ENCODE results near the gene RHCG.

RHCG gene

DNA sequence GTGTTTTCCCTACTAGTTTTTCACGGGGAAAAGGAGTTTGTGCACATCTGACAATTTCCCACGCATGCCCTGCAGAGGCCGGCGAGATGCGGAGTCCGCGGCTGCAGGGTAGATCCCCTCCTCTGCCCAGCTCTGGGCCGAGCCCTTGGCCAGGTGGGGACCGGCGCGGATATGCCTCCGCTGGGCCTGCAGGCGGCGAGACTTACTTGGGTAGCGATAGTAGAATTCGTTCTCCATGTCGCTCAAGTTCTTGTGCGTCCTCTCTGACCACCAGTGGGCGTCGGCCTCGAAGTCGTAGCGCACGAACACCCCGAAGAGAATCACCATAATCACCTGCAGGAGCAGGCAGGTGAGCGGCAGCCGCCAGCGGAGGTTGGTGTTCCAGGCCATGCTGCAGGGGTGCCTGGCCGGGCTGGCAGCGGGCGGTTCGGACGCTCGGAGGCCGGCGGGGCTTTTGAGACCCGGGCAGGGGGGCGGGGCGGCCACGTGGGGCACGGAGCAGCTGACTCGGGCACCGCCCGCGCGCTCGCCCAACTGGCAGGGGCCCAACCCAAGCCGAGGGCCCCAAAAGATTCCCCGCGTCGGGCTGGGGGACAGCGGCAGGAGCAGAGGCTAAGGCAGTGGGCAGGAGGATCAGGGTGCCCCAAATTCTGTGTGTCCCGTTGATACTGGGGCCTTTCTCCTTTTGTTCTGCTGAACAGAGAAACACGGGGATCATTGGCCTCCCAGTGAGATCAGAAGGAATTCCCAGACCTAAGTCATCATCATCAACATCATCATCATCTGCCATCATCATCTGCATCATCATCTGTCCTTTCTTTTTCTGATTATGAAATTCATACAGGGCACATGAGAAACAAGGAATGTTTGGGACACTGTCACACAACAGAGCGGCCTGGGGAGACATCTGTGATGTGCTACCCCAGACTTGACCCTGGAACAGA lies at the start of gene RHCG:
Gene RHCG, minus strand, starts transcription at position 429 of the 944 bp plus-strand sequence. Its CDS starts 39 bp downstream, at position 390.
- peak; percentile 57 for DNase-seq

- DNase-seq = no peak
Measured at GRCh38 chr15:89543389-89543788, 47.0 kb upstream of the RHCG start.

DNA sequence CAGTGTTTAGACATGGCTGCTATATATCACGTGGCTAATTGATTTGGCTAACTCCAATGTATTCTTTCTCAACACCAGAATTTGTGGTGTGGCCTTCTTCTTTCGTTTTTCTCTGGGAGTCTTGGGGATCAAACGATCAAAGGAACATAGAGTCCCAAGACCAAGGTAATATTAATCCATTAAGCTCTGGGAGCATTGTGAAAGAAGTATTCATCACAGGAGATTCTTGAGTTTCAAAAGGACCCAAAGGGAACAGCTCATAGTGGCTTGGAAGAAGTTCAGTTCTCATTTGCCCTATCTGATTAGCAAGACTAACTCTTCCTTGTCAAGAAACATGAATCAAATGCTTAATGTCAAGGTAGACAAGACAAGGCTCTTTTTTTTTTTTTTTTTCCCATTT lies 46.0 kb upstream of the RHCG start:
- DNase-seq = no peak

DNA sequence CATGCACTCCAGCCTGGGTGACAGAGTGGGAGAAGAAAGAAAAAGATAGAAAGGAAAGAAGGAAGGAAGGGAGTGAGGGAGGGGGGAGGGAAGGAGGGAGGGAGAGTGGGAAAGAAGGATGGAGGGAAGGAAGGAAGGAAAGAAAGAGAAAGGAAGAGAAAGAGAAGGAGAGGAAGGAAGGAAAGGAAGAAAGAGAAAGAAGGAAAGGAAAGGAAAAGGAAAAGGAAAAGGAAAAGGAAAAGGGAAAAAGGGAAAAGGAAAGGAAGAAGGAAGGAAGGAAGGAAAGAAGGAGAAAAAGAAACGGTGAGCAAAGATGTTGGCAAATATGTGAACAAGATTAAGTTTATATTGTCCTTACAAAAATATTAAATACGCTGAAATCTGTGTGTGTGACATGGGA lies 42.6 kb upstream of the RHCG start:
- no peak for DNase-seq

DNA sequence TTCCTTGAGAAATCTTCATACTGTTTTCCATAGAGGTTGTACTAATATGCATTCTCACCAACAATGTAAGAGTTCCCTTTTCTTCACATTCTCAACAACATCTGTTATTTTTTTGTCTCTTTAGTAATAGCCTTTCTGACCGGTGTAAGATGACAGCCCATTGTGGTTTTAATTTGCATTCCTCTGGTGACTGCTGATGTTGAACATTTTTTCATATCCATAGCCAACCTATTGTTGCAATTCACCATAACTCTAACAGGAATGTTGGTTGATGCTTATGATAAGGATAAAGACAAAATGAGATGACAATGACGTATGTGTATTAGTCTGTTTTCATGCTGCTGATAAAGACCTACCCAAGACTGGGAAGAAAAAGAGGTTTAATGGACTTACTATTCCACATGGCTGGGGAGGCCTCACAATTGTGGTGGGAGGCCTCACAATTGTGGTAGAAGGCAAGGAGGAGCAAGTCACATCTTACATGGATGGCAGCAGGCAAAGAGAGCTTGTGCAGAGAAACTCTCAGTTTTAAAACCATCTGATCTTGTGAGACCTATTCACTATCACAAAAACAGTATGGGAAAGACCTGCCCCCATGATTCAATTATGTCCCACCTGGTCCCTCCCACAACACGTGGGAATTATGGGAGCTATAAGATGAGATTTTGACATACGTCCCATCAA lies 37.6 kb upstream of the RHCG start:
- no peak for DNase-seq

- no peak for DNase-seq
Measured at GRCh38 chr15:89531796-89532537, 35.6 kb upstream of the RHCG start.

DNA sequence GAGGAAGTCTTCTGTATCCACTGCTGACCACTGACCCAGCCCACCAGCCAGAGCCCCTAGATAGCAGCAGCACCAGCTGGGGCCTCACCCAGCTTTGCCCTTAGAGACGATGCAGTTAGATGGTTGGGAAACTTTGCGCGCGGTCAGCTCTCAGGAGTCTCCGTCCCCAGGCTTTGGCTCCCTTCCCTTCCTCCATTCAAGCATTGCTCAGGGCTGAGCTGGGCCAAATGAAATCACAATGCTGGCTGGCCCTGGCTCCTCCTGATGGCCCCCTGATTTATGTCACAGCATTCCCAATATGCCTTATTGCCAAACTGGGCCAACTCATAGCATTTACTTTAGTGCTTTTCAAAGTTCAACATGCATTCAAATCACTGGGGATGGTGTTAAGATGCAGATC lies 34.6 kb upstream of the RHCG start:
- DNase-seq = no peak

- no peak for DNase-seq
Measured at GRCh38 chr15:89528757-89529352, 32.5 kb upstream of the RHCG start.

DNA sequence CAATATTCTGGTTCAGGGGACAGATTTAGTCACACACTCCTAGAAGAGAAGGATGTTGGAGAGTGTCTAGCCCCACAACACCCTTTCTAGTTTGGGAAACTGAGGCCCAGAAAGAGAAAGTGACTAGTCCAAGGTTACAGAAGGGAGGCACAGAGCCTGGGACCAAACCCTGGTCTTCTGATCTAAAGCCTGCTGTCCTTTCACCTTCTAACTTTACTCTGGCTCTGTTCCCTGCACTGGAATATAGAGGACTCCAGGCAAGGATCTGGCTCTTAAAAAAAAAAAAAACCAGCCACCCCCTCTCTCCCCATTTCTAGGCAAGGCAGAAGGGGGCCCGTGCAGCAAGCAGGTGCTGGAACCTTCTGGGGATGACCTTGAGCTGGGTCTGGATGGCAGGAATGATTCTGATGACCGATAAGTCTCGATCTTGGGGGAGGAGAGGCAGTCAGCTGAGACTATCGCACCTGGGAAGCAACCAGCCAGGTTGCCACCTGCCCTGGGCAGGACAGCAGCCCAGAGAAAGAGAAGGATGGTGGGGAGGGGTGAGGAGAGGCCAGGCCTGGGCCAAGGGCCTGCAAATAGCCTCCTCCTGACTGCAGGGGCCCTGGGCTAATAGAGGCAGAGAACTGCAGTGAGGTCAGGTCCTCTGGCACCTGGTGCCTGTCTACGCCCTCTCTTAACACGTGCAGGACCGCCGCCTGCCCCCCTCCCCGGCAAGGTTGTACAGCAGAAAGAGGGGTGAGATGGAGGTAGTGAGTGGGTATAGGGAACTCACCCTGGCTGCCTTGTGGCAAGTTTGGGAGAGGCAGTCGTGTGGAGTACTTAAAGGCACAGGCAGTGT lies 30.4 kb upstream of the RHCG start:
- no peak for DNase-seq

GRCh38 chr15:89526181-89526580 lies 29.8 kb upstream of the RHCG start:
- no peak for DNase-seq

- no peak for DNase-seq
Measured at GRCh38 chr15:89524184-89524583, 27.8 kb upstream of the RHCG start.

- DNase-seq = no peak
Measured at GRCh38 chr15:89523101-89523500, 26.7 kb upstream of the RHCG start.

DNA sequence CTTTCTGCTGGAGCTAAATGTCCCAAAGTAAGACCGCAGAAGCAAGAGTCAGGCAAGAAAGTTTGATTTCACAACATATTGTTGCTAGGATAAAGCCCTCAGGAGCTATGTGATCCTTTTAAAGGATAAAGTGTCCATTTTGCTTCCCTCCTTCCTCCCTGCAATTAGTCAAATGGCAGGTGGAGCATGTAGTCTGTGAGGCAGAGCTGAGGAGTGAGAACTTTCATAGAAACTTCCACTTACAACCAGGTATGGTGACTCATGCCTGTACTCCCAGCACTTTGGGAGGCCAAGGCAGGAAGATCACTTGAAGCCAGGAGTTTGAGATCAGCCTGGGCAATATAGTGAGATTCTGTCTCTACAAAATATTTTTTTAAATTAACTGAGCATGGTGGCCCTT lies 25.2 kb upstream of the RHCG start:
- DNase-seq = no peak

DNA sequence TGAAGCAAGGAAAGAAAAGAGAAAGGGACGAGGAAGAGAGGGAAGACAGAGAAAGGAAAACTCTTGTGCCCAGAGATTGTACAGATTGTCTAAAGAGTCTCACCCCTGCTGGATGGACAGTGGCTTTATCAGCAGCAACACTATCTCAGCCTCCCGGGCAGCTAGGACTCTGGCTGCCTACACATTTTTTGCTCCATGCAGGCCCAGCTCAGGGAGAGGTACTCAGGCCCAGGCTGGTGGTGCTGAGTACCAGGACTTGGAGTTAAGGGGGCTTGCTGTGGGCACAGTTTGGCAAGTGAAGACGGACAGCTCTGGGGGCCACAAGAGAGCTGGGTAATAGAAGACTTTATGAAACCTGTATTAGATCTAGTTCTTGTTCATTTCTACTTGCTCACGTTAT lies 19.1 kb upstream of the RHCG start:
- no peak for DNase-seq

- no peak for DNase-seq
Measured at GRCh38 chr15:89514596-89515406, 18.4 kb upstream of the RHCG start.

GRCh38 chr15:89514186-89514585 lies 17.8 kb upstream of the RHCG start:
- no peak for DNase-seq

DNA sequence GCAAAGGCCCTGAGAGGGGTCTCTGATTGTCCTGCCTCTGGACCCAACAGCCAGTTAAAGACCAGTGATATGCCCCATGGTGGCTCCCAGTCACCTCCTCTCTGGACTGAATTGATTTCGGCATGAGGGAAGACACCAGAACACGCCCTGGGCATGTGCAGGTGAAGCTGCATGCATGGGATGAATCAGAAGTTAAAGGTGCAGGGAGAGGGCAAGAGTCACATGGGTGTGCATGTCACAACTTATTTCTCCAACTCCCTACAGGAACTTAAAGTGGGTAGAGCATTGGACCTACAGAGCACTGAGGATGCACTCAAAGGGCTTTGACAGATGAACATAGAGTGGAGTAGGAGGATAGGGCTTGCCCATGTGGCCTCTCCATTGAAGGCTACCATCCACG lies 16.9 kb upstream of the RHCG start:
- DNase-seq = no peak

- DNase-seq = no peak
Measured at GRCh38 chr15:89512631-89513030, 16.2 kb upstream of the RHCG start.

- no peak for DNase-seq
Measured at GRCh38 chr15:89506026-89506686, 9.8 kb upstream of the RHCG start.

DNA sequence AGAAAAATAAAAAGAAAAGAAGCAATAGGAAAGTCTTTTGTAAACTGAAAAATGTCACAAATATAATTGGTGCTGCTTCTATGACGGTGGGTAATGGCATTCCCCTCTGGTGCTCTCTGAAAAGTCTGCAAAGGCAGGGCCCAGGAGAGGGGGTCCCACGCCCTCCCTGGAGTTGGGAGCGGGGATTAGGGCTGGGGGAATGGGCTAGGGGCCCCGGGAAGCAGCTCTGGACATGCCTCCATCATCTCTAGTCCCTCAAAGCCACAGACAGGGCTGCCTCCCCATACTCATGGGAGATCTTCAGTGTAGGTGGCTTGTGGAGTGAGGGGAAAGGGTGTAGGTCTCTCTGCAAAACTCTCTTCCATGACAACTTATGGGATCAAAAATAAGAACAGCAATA lies 7.8 kb upstream of the RHCG start:
- DNase-seq = no peak
